Measurements from ENCODE around the gene NR2C2AP. TPM values are rescaled to one million over a fixed set of nuclear protein-coding genes. Genes with fewer than 3 reads are reported as not detected.

Gene NR2C2AP
- total and polyA plus RNA-seq, 7 donors: 8.3 to 25.3 (median 14.4) TPM

DNA sequence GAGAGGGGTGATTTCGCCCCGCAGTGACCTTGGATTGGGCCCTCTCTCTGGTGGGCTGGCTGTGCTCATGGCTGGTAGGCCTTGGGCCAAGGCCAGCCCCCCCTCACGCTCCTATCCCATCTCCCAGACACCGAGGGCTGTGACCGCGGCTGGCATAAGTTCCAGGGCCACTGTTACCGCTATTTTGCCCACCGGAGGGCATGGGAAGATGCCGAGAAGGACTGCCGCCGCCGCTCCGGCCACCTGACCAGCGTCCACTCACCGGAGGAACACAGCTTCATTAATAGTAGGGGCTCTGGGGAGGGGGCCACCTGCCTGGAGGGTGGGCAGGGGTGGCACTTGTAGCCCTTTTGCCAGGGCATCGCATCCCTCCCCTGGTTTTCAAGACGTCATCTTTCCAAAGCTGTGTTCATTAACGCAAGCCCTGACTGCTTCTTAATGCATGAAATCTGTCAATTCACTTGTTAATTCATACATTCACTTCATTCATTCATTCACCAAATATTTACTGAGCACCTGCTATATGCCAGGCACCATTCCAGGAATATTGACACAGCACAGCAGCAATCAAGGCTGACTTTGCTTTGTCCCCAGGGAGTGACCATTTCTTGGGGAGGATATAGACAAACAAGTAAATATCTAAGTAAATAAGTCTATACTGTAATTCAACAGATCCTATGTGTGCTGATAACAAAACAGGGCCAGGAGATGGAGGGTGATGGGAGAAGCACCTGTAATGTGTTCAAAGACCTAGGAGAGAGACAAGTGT, 35.1 kb upstream of the NR2C2AP start:
- H3K27me3 ChIP-seq: peaks cover 0 to 22% (median 11%) of the 10 kb centered on the region in 3 donors
- peaks cover 10 to 15% (median 12%) of the 10 kb centered on the region in 4 donors for H3K9me3 ChIP-seq
- H3K4me1 ChIP-seq: no peaks in the 10 kb centered on the region
- no peak overlapping the region for H3K4me3 ChIP-seq
- 82 to 86% methylated on average over 18 of the region's 18 CpGs for WGBS, 2 donors
- TF ChIP-seq POLR2A (IDR thresholded peaks at IDR 0.05) (no peak), EP300 (IDR thresholded peaks at IDR 0.05) (no peak), CTCF (IDR thresholded peaks at IDR 0.05) (no peak), POLR2AphosphoS5 (IDR thresholded peaks at IDR 0.05) (no peak)
- no peak for DNase-seq
- intact Hi-C loops (cut with DNase I): no loop called here
- no peak overlapping the region for H3K27ac ChIP-seq
- H3K36me3 ChIP-seq: no peaks in the 10 kb centered on the region

DNA sequence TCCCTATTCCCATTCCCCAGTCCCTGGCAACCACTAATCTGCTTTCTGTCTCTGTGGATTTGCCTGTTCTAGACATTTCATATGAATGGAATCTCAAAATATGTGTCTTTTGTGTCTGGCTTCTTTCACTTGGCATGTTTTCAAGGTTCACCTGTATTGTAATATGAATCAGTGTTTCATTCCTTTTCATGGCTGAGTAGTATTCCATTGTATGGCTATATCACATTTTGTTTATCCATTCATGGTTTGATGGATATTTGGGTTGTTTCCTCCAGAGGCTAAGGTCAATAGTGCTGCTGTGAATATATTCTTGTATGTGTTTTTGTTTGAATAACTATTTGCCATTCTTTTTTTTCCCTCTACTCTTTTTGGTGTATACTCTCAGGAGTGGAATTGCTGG, 33.0 kb upstream of the NR2C2AP start:
- intact Hi-C loops (cut with DNase I): no loop called here
- H3K27ac ChIP-seq: no peak overlapping the region
- H3K36me3 ChIP-seq: no peaks in the 10 kb centered on the region
- TF ChIP-seq EP300 (IDR thresholded peaks at IDR 0.05) (no peak), CTCF (IDR thresholded peaks at IDR 0.05) (no peak), POLR2AphosphoS5 (IDR thresholded peaks at IDR 0.05) (no peak), POLR2A (IDR thresholded peaks at IDR 0.05) (no peak)
- no peaks in the 10 kb centered on the region for H3K4me1 ChIP-seq
- H3K9me3 ChIP-seq: peaks cover 10 to 15% (median 12%) of the 10 kb centered on the region in 4 donors
- DNase-seq: no peak
- H3K27me3 ChIP-seq: peaks cover 0 to 22% (median 11%) of the 10 kb centered on the region in 3 donors
- no peak overlapping the region for H3K4me3 ChIP-seq

GRCh38 chr19:19234220-19234816, 31.1 kb upstream of the NR2C2AP start:
- TF ChIP-seq CTCF (IDR thresholded peaks at IDR 0.05): no peak
- no peak for TF ChIP-seq EP300 (IDR thresholded peaks at IDR 0.05)
- no peak for TF ChIP-seq POLR2AphosphoS5 (IDR thresholded peaks at IDR 0.05)
- no peak for TF ChIP-seq POLR2A (IDR thresholded peaks at IDR 0.05)
- Histone ChIP-seq H3K4me1 (no peaks in the 10 kb centered on the region), H3K9me3 (peaks cover 10 to 15% (median 12%) of the 10 kb centered on the region in 4 donors), H3K27ac (no peak overlapping the region), H3K27me3 (peaks cover 0 to 10% (median 0%) of the 10 kb centered on the region in 3 donors), H3K36me3 (no peaks in the 10 kb centered on the region), H3K4me3 (no peak overlapping the region)
- no peak for DNase-seq
- intact Hi-C loops (cut with DNase I): no loop called here
- WGBS, 2 donors: 82 to 83% methylated on average over 2 of the region's 2 CpGs

DNA sequence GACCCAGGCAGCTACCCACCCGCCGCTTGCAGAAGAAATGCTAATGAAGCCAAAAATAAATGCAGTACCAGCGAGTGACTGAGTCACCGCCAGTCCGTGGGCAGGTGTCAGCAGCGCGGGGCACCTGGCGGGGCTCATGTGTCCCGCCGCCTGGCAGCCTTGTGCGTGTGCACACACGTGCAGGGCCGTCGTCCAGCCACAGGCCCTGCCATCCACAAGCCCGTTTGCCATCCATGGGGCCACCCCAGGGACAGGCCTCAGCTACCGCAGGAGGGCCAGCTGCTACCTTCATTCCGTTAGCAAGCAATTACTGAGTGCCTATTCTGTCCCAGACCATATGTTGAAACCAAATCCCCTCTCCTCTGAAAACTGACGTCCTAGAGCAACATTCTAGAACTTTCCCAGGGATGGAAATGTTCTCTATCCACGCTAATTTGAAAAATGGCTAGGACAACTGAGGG, 29.1 kb upstream of the NR2C2AP start:
- DNase-seq: no peak
- Histone ChIP-seq H3K9me3 (peaks cover 10 to 15% (median 12%) of the 10 kb centered on the region in 4 donors), H3K27me3 (peaks cover 8 to 16% (median 10%) of the 10 kb centered on the region in 3 donors), H3K4me1 (no peaks in the 10 kb centered on the region), H3K27ac (no peak overlapping the region), H3K36me3 (no peaks in the 10 kb centered on the region), H3K4me3 (no peak overlapping the region)
- 73 to 75% methylated on average over 19 of the region's 19 CpGs for WGBS, 2 donors
- no peak for TF ChIP-seq EP300 (IDR thresholded peaks at IDR 0.05)
- no peak for TF ChIP-seq POLR2AphosphoS5 (IDR thresholded peaks at IDR 0.05)
- TF ChIP-seq POLR2A (IDR thresholded peaks at IDR 0.05): no peak
- TF ChIP-seq CTCF (IDR thresholded peaks at IDR 0.05): no peak
- intact Hi-C loops (cut with DNase I): no loop called here

Measured in sigmoid colon (tissue), 7 donors.